H4 (cell line): ENCODE data around the gene FTCDNL1. TPM values are rescaled to one million over a fixed set of nuclear protein-coding genes. Genes with fewer than 3 reads are reported as not detected.

Experiments used
- DNase-seq: peaks from one replicate; pipeline ENCODE4 v3.0.0-alpha.2; 2015; ENCODE audit warnings: low spot score
- total RNA-seq: library from RNA; depleted of rRNA; stranded (reverse); fragments of >200 nt; shearing (Covaris generic); gene quantifications from 2 replicates; pipeline ENCODE4 v1.2.3, GENCODE V29; 2014

FTCDNL1 gene
- total RNA-seq, 1 experiment from 2014 or later: 2.3 TPM

DNA sequence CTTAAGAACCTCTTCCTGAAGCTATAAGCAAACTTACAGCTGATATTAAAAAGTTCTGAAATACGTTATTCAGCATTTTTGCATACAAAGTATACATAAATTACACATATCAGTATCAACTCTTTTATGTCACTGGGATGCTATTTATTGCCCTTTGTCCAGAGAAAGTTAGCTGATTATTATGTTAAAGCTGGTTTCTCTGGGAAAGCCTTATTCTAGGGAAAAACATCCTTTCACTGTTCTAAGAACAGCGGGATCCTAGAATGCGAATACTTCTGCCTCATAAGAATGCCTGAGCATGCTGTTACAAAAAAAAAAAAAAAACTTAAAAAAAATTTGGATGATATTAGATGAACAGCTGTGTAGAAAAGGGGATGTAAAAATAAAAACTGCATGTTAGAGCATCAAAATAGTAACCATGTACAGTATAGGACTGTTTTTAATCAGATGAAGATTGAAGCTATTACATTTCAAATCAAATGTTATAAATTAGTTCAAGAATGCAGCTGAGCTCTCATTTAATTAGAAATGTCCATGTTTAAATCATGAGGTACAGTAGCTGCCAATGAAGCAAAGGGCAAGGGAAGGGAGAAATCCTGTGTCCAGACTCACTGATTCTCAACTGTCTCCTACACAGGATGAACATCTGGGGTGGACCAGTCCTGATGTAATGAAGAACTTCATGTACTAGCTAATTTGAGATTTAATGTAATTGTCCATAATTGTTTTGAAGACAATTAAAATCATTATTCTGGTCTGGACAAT, 8.2 kb downstream of the FTCDNL1 start:
- DNase-seq: no peak

DNA sequence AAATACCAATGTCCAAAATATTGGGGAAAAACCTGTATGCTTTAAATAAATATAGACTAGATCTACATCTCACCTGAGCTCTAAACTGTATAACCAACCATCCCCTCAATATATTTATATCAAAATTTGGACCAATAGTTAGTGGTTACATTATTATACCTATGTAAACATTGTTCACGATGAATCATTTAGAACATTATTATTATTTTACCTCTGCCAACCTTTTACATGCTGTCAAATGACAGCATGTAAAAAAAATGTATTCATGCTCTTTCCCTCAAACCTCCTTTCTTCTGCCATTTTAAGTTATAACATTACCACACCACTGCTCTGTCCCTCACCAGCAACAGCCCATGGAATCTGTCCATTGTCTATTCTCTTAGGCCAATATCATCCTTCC, 9.6 kb downstream of the FTCDNL1 start:
- no peak for DNase-seq

DNA sequence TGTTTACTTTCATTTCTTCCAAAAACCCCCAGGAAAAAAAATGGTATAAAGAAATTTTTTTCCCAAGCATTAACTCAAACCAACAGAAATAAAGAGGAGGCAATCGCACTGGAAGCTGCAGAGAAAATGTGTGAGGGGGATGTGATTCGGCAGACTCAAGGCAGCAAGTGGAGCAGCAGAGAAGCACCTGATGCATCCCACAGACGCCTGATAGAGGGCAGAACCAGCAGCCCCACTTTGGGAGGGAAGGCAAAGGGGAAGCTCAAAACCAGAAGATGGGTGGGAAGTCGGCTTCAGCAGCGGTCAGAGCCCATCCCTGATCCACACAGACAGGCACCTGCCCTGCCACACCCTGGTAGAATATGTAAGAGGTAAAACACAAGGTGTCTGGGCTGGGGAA, 12.6 kb downstream of the FTCDNL1 start:
- DNase-seq: no peak

DNA sequence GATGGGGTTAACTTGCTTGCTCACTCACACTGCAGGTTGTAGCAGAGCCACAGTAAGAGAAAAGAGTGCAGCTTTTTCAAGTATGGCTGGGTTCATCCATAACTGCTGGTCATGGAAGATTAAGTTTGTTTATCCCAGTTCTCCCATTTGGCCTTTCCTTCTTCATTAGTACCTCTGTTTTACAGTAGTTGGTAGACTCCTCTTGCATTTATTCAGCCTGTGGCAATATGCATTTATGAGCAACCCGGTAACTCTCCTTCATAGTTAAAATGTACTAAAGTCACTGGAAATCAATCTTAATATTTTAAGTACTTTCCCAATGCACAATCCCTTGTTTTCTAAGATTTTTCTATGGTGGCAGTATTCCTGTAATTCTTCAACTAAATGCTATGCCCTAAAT, 14.0 kb downstream of the FTCDNL1 start:
- no peak for DNase-seq

DNA sequence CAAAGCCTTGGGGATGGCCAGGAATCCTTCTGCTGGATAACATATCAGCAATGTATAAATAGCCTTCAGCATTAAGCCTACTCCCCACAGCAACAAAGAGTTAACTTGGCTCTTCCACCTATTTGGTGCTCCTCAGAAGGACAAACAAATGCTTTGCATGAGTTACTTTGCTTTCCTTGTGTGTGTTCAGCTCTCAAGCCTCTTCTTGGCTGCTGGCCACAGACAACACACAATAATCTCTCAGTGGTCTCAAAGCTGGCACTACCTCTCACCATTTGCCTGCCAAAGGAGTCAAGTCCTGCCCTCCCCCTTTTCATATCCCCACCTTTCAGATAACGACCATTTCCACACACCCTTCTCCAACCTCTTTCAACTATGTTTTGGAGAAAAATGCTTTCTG, 17.5 kb downstream of the FTCDNL1 start:
- no peak for DNase-seq

DNA sequence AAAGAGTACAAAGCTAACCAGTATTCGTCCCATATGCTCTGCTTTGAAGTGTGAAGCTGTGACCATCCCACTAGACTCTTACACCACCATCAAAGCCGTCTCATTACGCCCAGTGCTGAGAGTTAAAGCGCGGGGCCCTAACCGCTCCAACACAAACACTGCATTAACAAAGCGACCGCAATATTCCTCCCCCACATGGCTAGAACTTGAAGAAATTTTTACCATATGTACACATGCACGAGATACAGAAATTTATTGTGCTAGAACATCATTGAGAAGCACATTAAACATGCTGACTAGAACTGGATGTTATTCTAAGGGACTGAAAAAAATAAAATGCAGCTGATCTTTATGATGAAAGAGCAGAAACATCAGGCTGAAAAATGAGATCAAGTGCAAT, 20.5 kb downstream of the FTCDNL1 start:
- DNase-seq: no peak

DNA sequence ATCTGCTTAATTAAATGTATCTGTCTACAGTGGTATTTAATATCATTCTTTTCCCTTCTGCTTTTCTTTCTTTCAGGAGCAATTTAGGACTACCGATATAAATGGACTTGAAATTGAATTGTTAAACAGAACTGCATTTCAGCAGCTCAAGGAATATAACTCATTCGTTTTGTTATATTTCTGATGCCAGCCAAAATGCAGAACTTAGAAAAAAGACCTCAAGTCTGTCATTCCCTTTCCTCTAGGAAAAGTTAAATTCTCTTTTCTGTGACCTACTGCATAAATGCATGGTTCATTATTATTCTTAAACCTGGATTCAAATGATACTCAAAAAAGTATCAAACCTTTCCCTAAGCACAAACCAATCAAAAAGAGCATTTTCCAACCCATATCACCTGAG, 21.4 kb downstream of the FTCDNL1 start:
- DNase-seq: no peak

DNA sequence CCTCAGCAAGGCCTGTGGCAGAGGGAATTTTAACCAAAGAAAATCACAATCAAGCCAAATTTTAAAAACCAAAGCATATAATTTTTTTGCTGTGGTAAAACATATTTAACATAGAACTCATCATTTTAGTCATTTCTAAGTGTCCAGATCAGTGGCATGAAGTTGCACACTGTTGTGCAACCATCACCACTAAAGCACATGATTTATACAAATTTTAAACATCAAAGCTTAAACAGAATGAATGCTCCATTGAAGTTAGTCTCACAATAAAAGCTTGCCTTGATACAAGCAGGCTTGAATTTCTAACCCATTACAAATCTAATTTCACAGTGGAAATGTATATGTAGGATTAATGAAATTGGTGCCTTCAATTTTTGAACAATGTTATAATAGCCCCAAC, 31.2 kb downstream of the FTCDNL1 start:
- no peak for DNase-seq

DNA sequence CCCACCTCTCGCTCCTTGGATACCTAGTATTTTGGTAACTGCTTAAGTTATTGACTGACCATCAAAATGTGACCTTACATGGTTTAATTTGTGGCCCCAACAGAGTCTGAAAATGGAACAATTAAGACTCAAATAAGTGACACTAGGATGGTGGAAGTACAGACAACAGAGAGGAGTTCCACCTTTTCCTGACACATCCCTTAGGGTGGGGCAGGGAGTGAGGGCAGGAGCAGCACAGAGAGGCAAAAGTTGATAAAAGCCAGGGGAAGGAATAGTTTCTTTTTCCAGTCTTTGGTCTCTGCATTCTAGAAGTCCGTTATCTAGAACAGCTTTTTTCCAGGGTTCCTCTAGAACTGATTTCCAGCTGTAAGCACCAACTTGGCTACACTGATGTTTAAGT, 32.2 kb downstream of the FTCDNL1 start:
- DNase-seq: no peak

DNA sequence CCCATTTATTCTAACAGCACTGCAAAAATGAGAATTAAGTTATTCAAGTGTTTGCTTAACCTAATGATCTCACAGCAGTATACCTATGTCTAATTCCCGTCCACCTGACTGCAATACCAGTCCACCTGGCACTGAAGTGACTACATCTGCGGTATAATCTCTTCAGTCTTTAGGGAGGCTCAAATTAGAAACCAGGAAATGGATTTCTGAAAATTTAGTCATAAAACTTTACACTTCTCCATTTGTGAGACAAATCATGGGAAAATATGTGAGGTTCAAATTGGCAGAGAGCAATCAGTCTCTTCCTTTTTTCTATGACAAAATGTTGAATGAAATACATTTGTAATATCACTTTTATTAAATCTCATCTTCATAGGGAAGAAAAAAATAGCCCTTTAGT, 33.0 kb downstream of the FTCDNL1 start:
- no peak for DNase-seq

DNA sequence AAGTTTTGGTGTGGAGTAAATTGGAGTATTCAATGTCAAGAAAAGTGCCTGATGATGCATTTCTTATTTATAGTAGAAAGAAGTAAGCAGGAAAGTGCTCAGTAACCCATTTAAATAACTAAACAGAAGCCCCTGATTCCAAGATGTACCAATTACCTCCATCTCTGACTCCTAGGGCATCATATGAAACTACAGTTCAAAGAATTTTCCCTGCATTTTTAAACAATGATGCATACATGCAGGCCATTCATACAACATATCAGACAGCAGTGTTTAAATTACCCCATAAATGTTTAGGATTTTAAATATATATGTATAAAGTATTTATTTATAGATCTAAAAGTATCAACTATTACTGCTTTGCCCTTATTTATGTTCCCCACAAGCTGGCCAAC, 36.2 kb downstream of the FTCDNL1 start:
- no peak for DNase-seq

DNA sequence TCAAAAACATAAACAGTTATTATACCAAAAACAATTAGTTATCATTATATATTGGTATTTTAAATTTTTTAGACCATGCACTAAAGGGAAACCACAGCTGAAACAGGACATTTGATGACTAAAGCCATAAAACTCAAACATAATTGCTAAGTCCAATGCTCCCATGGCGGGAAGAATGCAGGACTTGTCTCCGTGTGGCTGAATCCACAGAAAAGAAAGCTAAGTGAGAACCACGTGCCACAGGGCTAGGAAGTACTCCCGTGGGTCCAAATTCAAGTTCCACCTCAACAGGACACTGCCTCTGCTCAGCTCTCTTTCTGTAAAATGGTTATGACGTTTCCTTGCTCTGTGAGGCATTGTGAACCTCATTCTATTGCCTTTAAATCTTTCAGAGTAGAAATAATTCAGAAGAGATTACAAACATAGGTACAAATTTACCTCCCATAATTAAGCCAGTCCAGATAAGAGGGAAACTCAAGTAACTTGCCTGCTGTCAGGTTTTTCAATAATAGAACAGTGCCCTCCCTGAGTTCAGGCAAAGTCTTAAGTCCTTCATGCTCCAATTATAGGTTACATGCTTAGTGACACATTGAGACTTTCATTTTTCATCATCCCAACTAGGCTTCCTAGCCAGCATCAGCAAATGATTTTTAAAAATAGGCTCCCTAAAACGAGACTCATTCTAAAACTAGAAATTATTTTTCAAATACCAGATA, 36.7 kb downstream of the FTCDNL1 start:
- no peak for DNase-seq

DNA sequence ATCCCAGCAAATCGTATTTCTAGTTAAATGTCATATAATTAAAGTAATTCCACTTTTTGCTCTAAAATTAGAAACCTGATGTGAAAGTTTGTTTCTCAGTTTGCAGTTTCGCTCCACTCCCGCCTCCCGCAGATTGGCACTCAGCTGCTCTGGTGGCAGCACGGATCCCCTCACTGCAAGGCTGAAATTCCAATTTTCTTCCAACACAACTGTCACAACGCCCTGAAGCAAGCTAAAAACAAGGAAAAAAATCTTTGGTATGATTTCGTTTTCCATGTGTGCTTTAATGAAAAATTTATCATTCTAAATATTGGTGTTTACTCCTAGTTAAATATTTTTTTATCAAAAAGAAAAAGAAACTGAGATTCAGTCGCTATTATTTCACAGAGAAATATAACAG, 38.5 kb downstream of the FTCDNL1 start:
- DNase-seq: no peak

DNA sequence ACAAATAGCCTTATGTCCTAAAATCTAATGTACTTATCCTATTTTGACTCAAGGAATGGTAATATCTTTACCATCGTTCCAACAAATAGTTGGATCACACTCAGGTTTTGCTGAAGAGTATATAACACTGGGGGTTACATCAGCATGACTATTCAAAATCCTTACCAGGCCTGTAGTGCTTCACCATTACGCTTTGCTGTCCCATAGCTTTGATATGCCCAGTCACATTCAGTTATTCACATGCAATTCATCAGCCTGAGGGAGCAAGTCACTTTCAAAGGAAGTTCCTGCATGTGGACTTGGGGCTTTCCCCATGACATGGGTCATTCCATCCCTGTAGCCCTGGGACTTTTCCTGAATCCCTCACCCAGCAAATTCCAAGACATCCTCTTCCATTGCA, 39.6 kb downstream of the FTCDNL1 start:
- DNase-seq: no peak

DNA sequence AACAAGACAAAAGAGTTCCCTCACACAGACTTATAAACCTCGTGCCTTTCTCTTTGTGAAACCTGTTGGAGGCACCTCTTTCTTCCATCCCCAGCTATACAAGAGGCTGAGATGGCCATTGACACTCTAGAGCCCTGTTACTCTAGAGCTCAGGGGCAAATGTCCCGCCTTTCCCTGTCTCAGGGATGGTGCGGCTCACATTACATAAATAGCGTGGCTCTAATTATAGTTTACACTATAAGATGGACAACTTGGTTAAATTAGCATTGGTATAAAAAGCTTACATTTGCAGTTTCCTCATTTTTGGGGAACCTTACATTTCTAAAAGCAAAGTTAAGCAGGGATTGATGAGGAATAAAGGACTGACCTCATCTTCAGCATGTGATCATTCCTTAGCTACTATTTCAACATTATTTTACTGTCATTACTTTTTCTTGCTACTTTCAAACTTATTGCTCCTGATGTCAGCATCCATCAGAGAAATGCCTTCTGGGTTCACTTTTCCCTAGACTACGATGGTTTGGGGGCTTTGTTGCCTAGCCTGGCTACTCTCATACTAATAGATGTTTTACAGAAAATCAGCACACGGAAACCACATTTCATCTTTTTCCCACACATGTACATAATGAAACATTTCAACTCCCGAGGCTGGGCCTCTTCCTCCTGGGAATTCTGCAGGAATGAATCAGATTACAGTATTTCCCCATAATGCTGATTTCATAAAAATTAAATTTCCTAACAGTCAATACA, 40.4 kb downstream of the FTCDNL1 start:
- no peak for DNase-seq

DNA sequence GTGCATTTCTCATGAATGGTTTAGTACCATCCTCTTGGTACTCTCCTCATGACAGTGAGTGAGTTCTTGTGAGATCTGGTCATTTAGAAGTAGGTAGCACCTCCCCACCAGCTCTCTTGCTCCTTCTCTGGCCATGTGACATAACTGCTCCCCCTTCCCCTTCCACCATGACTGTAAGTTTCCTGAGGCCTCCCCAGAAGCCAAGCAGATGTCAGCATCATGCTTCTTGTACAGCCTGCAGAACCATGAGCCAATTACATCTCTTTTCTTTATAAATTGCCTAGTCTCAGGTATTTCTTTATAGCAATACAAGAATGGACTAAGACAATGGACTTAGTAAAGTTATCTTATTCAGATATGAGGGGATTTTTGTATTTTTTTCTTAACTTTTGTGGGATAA, 43.0 kb downstream of the FTCDNL1 start:
- DNase-seq: no peak

DNA sequence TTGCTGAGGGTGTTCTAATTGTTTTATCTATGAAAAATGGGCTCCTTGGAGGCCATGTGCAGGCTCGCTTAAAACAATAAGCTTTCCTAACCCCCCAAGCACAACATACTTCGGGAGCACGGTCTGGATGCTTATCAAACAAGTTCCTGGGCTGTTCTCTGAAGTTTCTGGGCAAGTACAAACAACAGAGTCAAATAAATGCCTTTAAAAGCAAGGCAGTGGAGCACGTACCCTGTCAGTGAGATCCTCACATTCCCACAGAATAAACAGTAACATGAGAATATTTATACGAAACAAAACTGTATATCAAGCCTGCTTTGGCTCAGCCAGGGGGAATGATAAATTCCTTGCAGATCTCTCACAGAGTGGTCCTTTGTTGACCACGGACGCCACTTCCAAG, 44.8 kb downstream of the FTCDNL1 start:
- DNase-seq: peak; percentile 68

DNA sequence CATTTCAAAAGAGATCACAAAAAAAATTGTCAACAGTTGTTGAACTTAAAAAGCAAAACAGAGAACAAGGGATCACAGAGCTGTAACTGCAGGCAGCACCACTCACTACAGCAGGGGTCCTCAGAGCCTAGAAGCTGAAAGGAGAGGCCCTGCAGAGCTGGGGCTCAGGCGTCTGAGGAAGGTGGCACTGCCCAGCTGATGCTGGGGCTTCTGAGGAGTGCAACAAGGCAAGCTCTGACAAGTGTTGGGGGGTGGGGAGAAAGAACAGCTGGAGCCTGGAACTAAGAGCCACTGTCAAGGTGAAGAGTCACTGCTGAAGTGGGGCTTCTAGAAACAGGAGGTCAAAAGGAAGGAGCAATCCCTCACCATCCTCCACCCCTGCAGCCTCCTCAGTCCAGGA, 46.2 kb downstream of the FTCDNL1 start:
- peak; percentile 13 for DNase-seq

DNA sequence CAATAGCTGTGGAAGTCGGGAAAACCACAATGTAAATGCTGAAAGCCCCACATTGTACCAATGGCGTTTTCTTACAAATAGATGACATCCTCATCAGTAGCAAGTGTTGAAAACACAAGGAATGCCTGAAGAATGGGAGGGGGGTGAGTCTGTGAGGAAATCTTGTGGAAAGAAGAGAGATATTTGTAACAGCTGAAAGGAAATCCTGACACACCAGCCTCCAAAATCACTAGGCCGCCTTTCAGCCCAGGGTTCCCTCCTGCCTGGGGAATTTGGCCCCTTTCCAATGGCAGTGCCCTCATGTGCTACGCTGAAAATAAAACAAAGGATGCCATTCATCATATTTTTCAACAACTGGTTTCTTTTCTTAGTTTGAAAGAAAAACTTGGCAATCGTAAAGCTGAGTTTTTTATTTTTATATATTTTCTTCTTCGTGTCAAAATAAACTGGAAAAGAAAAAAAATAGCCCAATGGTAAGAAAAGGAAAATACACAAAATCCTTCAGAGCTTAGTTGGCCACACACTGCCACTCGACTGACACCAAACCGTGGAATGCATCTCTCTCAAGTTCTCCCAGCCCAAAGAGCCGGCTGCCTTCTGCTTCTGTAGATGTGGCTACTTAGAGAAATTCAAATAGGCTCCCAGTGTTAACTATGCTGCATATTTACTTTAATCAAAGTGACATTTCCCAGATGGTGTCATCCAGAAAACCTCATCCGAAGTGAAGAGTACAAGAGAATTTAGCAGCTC, 52.0 kb downstream of the FTCDNL1 start:
- peak; percentile 57 for DNase-seq

DNA sequence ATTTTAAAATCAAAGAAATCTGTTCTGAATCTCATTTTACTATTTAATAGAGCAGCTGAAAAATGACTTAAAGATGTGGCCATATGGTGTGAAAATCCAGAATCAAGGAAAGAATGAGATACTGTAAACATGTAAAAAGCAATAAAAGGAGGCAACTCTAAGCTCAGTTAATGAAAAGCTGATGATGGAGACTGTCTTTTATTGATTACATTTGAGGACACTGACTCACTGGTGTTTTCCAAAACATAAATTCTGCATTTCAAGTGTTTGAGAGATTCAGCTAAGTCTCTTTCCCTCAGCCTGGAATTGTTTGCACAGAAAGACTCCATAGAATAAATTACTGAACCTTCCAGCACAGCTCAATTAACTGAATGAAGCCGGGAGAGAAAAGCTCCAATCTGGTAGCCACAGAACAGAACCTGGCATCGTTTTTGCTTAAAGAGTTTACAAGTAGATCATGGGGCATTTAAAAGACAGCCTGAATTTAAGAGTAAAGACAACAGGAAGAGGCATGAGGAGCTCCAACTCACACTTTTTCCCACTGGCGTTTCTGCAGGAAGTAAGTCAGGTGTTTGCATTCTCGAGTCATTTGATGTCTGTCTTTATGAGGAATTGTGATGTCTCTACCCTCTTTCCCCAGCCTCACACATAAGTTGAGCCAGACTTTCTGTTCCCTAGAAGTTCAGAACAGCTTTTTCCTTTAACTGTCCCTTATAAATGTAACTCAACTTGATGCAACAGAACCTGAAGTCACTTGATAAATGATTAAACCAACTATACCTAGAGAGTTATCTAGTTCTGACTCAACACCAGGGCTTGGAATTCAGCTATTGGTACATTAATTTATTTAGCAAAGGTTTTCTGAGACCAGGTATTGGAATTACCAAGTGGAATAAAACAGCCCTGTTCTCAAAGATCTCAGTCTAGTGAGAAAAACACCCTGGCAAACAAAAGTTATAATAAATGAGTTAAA, 53.3 kb downstream of the FTCDNL1 start:
- no peak for DNase-seq

DNA sequence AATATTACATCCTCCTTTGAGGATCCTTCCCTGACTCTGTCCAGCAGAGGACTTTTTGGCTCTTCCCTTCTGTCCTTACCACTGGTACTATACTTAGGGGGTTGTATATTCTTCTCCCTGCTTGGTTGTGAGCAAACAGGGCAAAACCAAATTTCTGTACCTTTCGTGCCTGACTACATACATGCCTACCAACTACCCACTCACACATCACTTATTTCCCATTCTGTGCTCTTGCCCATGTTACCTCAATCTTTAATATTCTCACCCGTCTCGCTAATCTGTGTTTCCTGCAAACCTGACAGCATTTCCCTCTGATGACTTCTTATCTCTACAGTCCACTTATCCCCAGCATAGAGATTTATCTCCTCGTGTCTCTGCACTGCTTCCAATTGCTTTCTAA, 58.6 kb downstream of the FTCDNL1 start:
- DNase-seq: no peak
